Stimulated activated naive B cell treated with anti-CD40 and anti-IgM and Interleukin-4, amounts not matched to agents 10 μg/mL and 1 μg/mL and 100 μg/mL, for 72 hours (primary cell): ENCODE measurements around the gene POLQ.

Experiments
- ATAC-seq, 2 donors: fragments of 150-1000 bp; cut with Tn5 transposase; replicated peaks; 2 replicates each; pipeline ENCODE4 v1.10.0; 2021; ENCODE audit warnings: moderate library complexity in 1 of 2
- DNase-seq: peaks from one replicate; pipeline ENCODE4 v3.0.0; 2021
- H3K27ac Mint-ChIP-seq: one replicate; pipeline ENCODE4 v1.8.0; 2022; ENCODE audit warnings: mild to moderate bottlenecking, mixed read lengths
- H3K27me3 Mint-ChIP-seq, 2 donors: one replicate each; pipeline ENCODE4 v1.8.0; 2022; ENCODE audit warnings: mixed read lengths in 2 of 2
- H3K36me3 Mint-ChIP-seq, 2 donors: one replicate each; pipeline ENCODE4 v1.8.0; 2022; ENCODE audit warnings: mixed read lengths in 2 of 2, mild to moderate bottlenecking in 1 of 2
- H3K4me1 Mint-ChIP-seq, 2 donors: one replicate each; pipeline ENCODE4 v1.8.0; 2022; ENCODE audit warnings: mixed read lengths in 2 of 2, mild to moderate bottlenecking in 1 of 2
- H3K4me3 Mint-ChIP-seq, 2 donors: one replicate each; pipeline ENCODE4 v1.8.0; 2022; ENCODE audit warnings: mild to moderate bottlenecking in 2 of 2, mixed read lengths in 2 of 2, moderate library complexity in 1 of 2
- H3K9me3 Mint-ChIP-seq, 2 donors: one replicate each; pipeline ENCODE4 v1.8.0; 2022; ENCODE audit warnings: mixed read lengths in 2 of 2, mild to moderate bottlenecking in 1 of 2

The POLQ gene

DNA sequence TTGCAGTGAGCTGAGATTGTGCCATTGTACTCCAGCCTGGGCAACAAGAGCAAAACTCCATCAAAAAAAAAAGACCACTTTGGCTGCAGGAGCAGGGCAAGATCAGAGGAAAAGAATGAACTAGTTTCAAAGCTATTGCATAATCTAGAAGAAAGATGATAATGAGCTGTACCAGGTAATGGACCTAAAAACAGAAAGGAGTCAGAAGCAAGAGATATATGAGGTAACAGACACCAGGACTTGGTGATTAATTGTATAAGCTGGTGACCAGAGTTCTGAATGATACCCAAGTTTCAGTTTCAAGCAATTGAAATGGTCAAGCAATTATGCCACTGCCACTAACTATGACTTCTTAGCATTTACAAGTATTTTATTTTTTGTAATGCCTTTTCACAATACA lies 2.9 kb downstream of the POLQ start:
- Mint-ChIP-seq H3K27ac (no peak overlapping the region), H3K36me3 (peaks cover 2 to 5% of the 10 kb centered on the region in 2 donors)

GRCh38 chr3:121531269-121531668 lies 14.5 kb downstream of the POLQ start:
- H3K4me3 Mint-ChIP-seq = peak overlapping the region; percentile 7 to 43
- peaks cover 5 to 9% of the 10 kb centered on the region in 2 donors for H3K4me1 Mint-ChIP-seq
- peaks cover 3 to 8% of the 10 kb centered on the region in 2 donors for H3K36me3 Mint-ChIP-seq
- H3K9me3 Mint-ChIP-seq = no peaks in the 10 kb centered on the region
- ATAC-seq = peak; percentile 92 to 97
- H3K27me3 Mint-ChIP-seq = no peaks in the 10 kb centered on the region
- H3K27ac Mint-ChIP-seq = peak overlapping the region; percentile 26
- DNase-seq = no peak

More for the DNA sequence above, 2.9 kb downstream of the POLQ start:
- Mint-ChIP-seq H3K27me3 (no peaks in the 10 kb centered on the region), H3K4me3 (no peak overlapping the region), H3K4me1 (peaks cover 5 to 18% of the 10 kb centered on the region in 2 donors), H3K9me3 (no peaks in the 10 kb centered on the region)
- DNase-seq (no peak), ATAC-seq (no peak)

- peaks cover 5 to 9% of the 10 kb centered on the region in 2 donors for H3K4me1 Mint-ChIP-seq
- no peak overlapping the region for H3K4me3 Mint-ChIP-seq
- H3K27ac Mint-ChIP-seq = no peak overlapping the region
- DNase-seq (no peak), ATAC-seq (no peak)
- H3K9me3 Mint-ChIP-seq = no peaks in the 10 kb centered on the region
- H3K27me3 Mint-ChIP-seq = no peaks in the 10 kb centered on the region
- H3K36me3 Mint-ChIP-seq = peaks cover 3 to 8% of the 10 kb centered on the region in 2 donors
Observed at GRCh38 chr3:121529308-121529707, 16.5 kb downstream of the POLQ start.

- ATAC-seq = no peak
Observed at GRCh38 chr3:121520510-121520909, 25.3 kb downstream of the POLQ start.

DNA sequence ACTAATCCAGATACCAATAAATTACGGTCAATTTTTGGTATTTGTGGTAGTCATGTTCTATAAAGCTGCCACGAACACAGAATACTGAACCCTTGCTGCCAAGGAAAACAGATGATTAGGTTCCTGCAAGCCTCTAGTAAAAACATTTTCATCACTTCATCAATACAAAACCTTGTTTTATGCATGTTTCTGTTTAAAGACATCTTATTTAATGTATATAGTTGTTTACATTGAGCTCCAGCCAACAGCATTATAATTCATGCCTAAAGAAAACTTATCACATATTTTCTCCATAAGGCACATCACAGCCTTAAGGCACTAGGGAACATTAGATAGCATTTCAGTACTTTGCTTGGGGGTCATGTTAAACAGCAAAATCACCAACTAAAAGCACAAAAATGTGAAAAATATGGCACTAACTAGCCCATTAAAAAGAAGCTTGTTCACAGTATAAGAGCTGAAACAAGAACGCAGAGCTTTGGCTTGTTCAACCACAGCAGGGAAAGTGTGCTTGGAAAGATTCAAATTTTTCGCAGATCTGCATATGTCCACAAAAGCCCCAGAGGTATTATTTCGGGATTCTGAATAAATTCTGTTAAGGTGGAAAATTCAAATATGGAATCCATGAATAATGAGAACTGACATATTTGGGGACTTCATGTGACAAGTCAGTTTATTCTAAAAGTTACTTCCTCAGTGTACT lies 27.7 kb downstream of the POLQ start:
- Mint-ChIP-seq H3K36me3 (peaks cover 8 to 27% of the 10 kb centered on the region in 2 donors), H3K9me3 (peaks cover 7% of the 10 kb centered on the region in 2 donors), H3K4me3 (no peak overlapping the region), H3K27me3 (no peaks in the 10 kb centered on the region), H3K4me1 (no peaks in the 10 kb centered on the region), H3K27ac (no peak overlapping the region)
- no peak for ATAC-seq
- DNase-seq = no peak

More at GRCh38 chr3:121520510-121520909, 25.3 kb downstream of the POLQ start:
- H3K27me3 Mint-ChIP-seq = no peaks in the 10 kb centered on the region
- peaks cover 4 to 6% of the 10 kb centered on the region in 2 donors for H3K9me3 Mint-ChIP-seq
- no peak for DNase-seq
- H3K4me1 Mint-ChIP-seq = no peaks in the 10 kb centered on the region
- peaks cover 7 to 23% of the 10 kb centered on the region in 2 donors for H3K36me3 Mint-ChIP-seq
- no peak overlapping the region for H3K27ac Mint-ChIP-seq
- H3K4me3 Mint-ChIP-seq = no peak overlapping the region

GRCh38 chr3:121515862-121516261 lies 29.9 kb downstream of the POLQ start:
- Mint-ChIP-seq H3K36me3 (peaks cover 10 to 32% of the 10 kb centered on the region in 2 donors), H3K4me3 (no peak overlapping the region), H3K4me1 (no peaks in the 10 kb centered on the region), H3K27ac (no peak overlapping the region), H3K9me3 (peaks cover 7% of the 10 kb centered on the region in 2 donors), H3K27me3 (no peaks in the 10 kb centered on the region)
- DNase-seq (no peak), ATAC-seq (no peak)

DNA sequence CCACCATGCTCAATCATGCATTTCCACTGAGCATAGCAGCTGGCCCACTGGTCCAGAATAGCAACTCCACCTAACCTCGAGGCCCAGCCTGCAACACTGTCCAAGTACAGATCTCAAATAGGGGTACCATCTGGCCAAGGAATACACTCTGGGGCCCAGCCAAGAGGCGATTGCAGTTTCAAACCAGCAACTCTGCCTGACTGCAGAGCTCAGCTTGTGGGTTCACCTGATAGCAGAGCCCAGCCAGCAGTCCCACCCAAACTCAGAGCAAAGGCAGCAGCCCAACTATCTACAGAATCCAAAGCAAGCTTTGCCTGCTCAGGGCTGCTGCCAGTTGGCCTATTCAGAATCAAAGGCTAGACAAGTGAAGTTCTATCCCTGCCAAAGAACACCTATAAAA lies 30.5 kb downstream of the POLQ start:
- peaks cover 10 to 28% of the 10 kb centered on the region in 2 donors for H3K36me3 Mint-ChIP-seq
- peaks cover 7% of the 10 kb centered on the region in 2 donors for H3K9me3 Mint-ChIP-seq
- no peak overlapping the region for H3K4me3 Mint-ChIP-seq
- no peaks in the 10 kb centered on the region for H3K27me3 Mint-ChIP-seq
- no peaks in the 10 kb centered on the region for H3K4me1 Mint-ChIP-seq
- no peak overlapping the region for H3K27ac Mint-ChIP-seq
- ATAC-seq (no peak), DNase-seq (no peak)

GRCh38 chr3:121514496-121514895 lies 31.3 kb downstream of the POLQ start:
- H3K27ac Mint-ChIP-seq = no peak overlapping the region

GRCh38 chr3:121508389-121508788 lies 37.4 kb downstream of the POLQ start:
- no peaks in the 10 kb centered on the region for H3K9me3 Mint-ChIP-seq
- ATAC-seq = no peak

More at GRCh38 chr3:121514496-121514895, 31.3 kb downstream of the POLQ start:
- Mint-ChIP-seq H3K4me1 (no peaks in the 10 kb centered on the region), H3K36me3 (peaks cover 10 to 26% of the 10 kb centered on the region in 2 donors), H3K9me3 (peaks cover 7% of the 10 kb centered on the region in 2 donors), H3K27me3 (no peaks in the 10 kb centered on the region), H3K4me3 (no peak overlapping the region)
- DNase-seq = no peak
- no peak for ATAC-seq

DNA sequence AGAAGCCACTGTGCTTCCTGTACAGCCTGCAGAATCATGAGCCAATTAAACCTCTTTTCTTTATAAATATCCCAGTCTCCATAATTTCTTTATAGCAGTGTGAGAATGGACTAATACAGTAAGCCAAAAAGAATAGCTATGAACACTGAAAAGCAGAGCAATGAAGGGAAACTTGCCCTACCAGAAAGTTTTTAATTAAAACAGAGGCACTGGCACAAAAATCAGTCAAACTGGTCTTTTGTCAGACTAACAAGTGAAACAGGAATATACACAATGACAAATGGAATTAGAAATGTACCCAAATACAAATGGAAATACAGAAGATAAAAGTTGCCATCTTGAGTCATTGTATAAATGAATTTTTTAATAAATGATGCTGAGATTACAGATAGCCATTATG lies 40.5 kb downstream of the POLQ start:
- DNase-seq (no peak), ATAC-seq (no peak)
- Mint-ChIP-seq H3K27me3 (no peaks in the 10 kb centered on the region), H3K4me3 (no peak overlapping the region), H3K9me3 (no peaks in the 10 kb centered on the region), H3K36me3 (peaks cover 3 to 5% of the 10 kb centered on the region in 2 donors), H3K4me1 (peaks cover 0 to 1% of the 10 kb centered on the region in 2 donors), H3K27ac (no peak overlapping the region)

More at GRCh38 chr3:121508389-121508788, 37.4 kb downstream of the POLQ start:
- peaks cover 7% of the 10 kb centered on the region in 2 donors for H3K36me3 Mint-ChIP-seq
- H3K27me3 Mint-ChIP-seq = no peaks in the 10 kb centered on the region
- peaks cover 0 to 1% of the 10 kb centered on the region in 2 donors for H3K4me1 Mint-ChIP-seq
- no peak for DNase-seq
- H3K4me3 Mint-ChIP-seq = no peak overlapping the region
- no peak overlapping the region for H3K27ac Mint-ChIP-seq

DNA sequence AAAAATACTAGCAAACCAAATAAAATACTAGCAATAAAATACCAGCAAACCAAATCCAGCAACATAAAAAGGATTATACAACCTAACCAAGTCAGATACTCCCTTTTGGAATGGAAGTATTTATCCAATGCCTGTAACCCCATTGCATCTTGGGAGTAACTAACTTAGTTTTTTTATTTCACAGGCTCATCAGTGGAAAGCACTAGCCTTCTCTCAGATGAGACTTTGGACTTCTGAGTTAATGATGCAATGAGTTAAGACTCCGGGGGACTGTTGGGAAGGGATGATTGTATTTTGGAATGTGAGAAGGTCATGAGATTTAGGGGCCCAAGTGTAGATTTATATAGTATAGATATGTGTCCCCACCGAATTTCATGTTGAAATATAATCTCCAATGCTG lies 41.2 kb downstream of the POLQ start:
- ATAC-seq (no peak), DNase-seq (no peak)
- Mint-ChIP-seq H3K4me3 (no peak overlapping the region), H3K4me1 (peaks cover 0 to 1% of the 10 kb centered on the region in 2 donors), H3K9me3 (no peaks in the 10 kb centered on the region), H3K27me3 (no peaks in the 10 kb centered on the region), H3K36me3 (peaks cover 3 to 5% of the 10 kb centered on the region in 2 donors), H3K27ac (no peak overlapping the region)

DNA sequence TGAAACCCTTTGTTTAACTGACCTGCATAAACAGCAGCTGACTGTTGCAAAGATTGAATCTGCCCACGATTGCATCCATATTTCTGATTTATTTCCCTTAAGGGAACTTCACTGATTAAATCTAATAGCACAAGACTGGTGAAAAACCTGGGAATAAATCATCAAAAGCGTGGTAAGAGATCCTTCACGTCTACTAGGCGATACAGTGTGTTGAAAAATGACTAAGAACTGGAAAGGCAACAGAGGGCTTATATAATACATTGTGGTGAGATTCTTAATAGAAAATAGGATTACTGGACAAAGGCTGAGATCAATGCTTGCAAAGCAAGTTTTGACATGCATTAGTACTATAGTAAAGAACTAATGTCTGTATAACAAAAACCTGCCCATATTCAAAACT lies 49.0 kb downstream of the POLQ start:
- H3K4me1 Mint-ChIP-seq = no peaks in the 10 kb centered on the region
- ATAC-seq (no peak), DNase-seq (no peak)
- H3K27ac Mint-ChIP-seq = no peak overlapping the region
- H3K27me3 Mint-ChIP-seq = no peaks in the 10 kb centered on the region
- no peaks in the 10 kb centered on the region for H3K9me3 Mint-ChIP-seq
- no peak overlapping the region for H3K4me3 Mint-ChIP-seq
- peaks cover 3 to 11% of the 10 kb centered on the region in 2 donors for H3K36me3 Mint-ChIP-seq

- Mint-ChIP-seq H3K9me3 (no peaks in the 10 kb centered on the region), H3K4me3 (no peak overlapping the region), H3K27ac (no peak overlapping the region), H3K27me3 (no peaks in the 10 kb centered on the region), H3K36me3 (peaks cover 4 to 10% of the 10 kb centered on the region in 2 donors), H3K4me1 (no peaks in the 10 kb centered on the region)
- no peak for ATAC-seq
- no peak for DNase-seq
Observed at GRCh38 chr3:121493431-121493830, 52.4 kb downstream of the POLQ start.

GRCh38 chr3:121491683-121492320 lies 54.0 kb downstream of the POLQ start:
- Mint-ChIP-seq H3K36me3 (peaks cover 1 to 8% of the 10 kb centered on the region in 2 donors), H3K27me3 (no peaks in the 10 kb centered on the region), H3K27ac (no peak overlapping the region), H3K9me3 (no peaks in the 10 kb centered on the region), H3K4me3 (no peak overlapping the region), H3K4me1 (no peaks in the 10 kb centered on the region)
- DNase-seq (no peak), ATAC-seq (no peak)

DNA sequence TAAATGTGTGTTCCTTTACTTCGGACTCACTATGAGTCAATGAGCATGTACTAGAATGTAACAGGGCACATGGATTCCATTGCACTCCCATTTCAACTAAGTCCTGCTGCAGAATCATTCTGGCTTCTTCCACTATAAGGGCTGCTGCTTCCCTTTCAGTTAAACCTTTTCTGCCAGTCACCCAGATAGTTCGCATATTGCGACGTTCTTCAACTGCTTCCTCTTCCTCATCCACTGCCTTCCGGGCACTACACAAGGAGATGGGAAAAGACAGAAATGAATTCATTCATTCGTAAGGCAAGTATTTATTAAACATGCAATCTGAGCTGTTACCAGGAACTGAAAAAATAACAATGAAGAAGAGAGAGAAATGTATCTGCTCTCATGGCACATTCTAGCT lies 55.6 kb downstream of the POLQ start:
- no peaks in the 10 kb centered on the region for H3K27me3 Mint-ChIP-seq
- H3K27ac Mint-ChIP-seq = no peak overlapping the region
- no peaks in the 10 kb centered on the region for H3K4me1 Mint-ChIP-seq
- H3K9me3 Mint-ChIP-seq = no peaks in the 10 kb centered on the region
- DNase-seq = no peak
- no peak overlapping the region for H3K4me3 Mint-ChIP-seq
- H3K36me3 Mint-ChIP-seq = peaks cover 1 to 4% of the 10 kb centered on the region in 2 donors
- ATAC-seq = no peak
